Suprapubic skin (tissue), 4 donors: ENCODE results near the gene VPS39. TPM values are rescaled to one million over a fixed set of nuclear protein-coding genes. Genes with fewer than 3 reads are reported as not detected.

Experiments
- DNase-seq, 2 donors: peaks; one replicate each; pipeline ENCODE4 v3.0.0-alpha.2; 2019; ENCODE audit warnings: low spot score in 2 of 2
- H3K27ac ChIP-seq: fragments of 200-600 bp; sonication (generic); one replicate; pipeline ENCODE4 v1.5.1; 2019
- H3K27me3 ChIP-seq: fragments of 200-600 bp; sonication (generic); one replicate; pipeline ENCODE4 v1.5.1; 2019
- H3K36me3 ChIP-seq: fragments of 200-600 bp; sonication (generic); one replicate; pipeline ENCODE4 v1.5.1; 2019
- H3K4me1 ChIP-seq: fragments of 200-600 bp; sonication (generic); one replicate; pipeline ENCODE4 v1.5.1; 2019
- H3K4me3 ChIP-seq: fragments of 200-600 bp; sonication (generic); one replicate; pipeline ENCODE4 v1.5.1; 2019; ENCODE audit warnings: mild to moderate bottlenecking
- H3K9me3 ChIP-seq: fragments of 200-600 bp; sonication (generic); one replicate; pipeline ENCODE4 v1.5.1; 2019
- CTCF ChIP-seq, 2 donors: fragments of 200-600 bp in 1 of 2; fragments of 450-650 bp in 1 of 2; sonication (generic) in 1 of 2; IDR thresholded peaks; one replicate each; pipeline ENCODE4 v1.5.1; 2016 to 2019; ENCODE audit warnings: antibody characterized with exemption in 2 of 2, mild to moderate bottlenecking in 1 of 2, moderate library complexity in 1 of 2
- EP300 ChIP-seq: sonication (generic); formaldehyde crosslinking; IDR thresholded peaks from one replicate; pipeline ENCODE4 v1.6.1; 2017; ENCODE audit warnings: antibody characterized with exemption
- POLR2A ChIP-seq, 2 donors: fragments of 450-650 bp; IDR thresholded peaks; one replicate each; pipeline ENCODE4 v1.6.1; 2017; ENCODE audit warnings: antibody characterized with exemption in 2 of 2, mild to moderate bottlenecking in 2 of 2, moderate library complexity in 2 of 2
- POLR2AphosphoS5 ChIP-seq, 3 donors: sonication (generic); formaldehyde crosslinking; IDR thresholded peaks; one replicate each; pipeline ENCODE4 v1.6.1; 2017; ENCODE audit warnings: antibody characterized with exemption in 3 of 3
- WGBS: methylation state at CpG from one replicate; pipeline ENCODE4 v1.1.5; 2018; 5-methylcytosine and 5-hydroxymethylcytosine counted together
- total RNA-seq, 4 donors: library from RNA; depleted of rRNA; stranded (reverse); fragments of >200 nt; gene quantifications; one replicate each; pipeline ENCODE4 v1.1.0, GENCODE V29; 2016

The VPS39 gene
- total RNA-seq, 4 donors from 2014 or later = 44.9 to 158 (median 74.4) TPM

GRCh38 chr15:42130246-42130986 is 77.7 kb downstream of the VPS39 start:
- WGBS = 67% methylated on average over 5 of the region's 8 CpGs
- H3K4me3 ChIP-seq = no peak overlapping the region
- H3K4me1 ChIP-seq = no peaks in the 10 kb centered on the region
- peak in 1 of 2 donors; percentile 52 for DNase-seq
- no peaks in the 10 kb centered on the region for H3K36me3 ChIP-seq
- no peaks in the 10 kb centered on the region for H3K9me3 ChIP-seq
- TF ChIP-seq EP300 (no peak), CTCF (IDR thresholded peaks at IDR 0.05) (no peak)
- no peak overlapping the region for H3K27ac ChIP-seq
- H3K27me3 ChIP-seq = peaks cover 8% of the 10 kb centered on the region

DNA sequence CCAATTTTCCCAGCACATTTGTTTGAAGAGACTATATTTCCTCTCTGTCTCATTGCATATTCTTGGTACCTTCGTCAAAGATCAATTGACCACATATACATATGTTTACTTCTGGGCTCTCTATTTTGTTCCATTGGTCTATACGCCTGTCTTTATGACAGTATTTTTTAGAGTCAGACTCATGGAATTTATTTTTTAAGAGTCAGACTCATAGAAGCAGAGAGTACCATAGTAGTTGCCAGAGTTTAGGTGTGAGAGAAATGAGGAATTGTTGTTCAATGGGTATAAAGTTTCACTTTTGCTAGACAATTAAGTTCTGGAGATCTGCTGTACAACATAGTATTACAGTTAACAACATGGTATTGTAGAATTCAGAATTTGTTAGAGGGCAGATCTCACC is 78.7 kb downstream of the VPS39 start:
- no peak for DNase-seq
- Histone ChIP-seq H3K4me1 (no peaks in the 10 kb centered on the region), H3K4me3 (no peak overlapping the region), H3K27ac (no peak overlapping the region), H3K27me3 (peaks cover 8% of the 10 kb centered on the region), H3K9me3 (no peaks in the 10 kb centered on the region), H3K36me3 (no peaks in the 10 kb centered on the region)
- WGBS = 79% methylated on average over 2 of the region's 2 CpGs
- TF ChIP-seq POLR2A (IDR thresholded peaks at IDR 0.05) (no peak), POLR2AphosphoS5 (IDR thresholded peaks at IDR 0.05) (no peak), EP300 (no peak), CTCF (IDR thresholded peaks at IDR 0.05) (no peak)

DNA sequence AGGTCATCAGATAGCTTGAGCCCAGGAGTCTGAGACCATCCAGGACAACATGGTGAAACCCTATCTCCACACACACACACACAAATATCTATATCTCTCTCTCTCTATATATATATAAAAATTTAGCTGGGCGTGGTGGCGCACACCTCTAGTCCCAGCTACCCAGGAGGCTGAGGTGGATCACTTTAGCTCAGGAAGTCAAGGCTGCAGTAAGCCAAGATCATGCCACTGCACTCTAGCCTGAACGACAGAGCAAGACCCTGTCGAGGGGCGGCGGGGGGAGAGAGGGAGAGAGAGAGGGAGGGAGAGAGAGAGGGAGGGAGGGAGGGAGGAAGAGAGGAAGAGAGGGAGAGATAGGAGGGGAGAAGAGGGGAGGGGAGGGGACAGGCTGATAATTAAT is 79.6 kb downstream of the VPS39 start:
- Histone ChIP-seq H3K36me3 (no peaks in the 10 kb centered on the region), H3K4me3 (no peak overlapping the region), H3K4me1 (no peaks in the 10 kb centered on the region), H3K27me3 (peaks cover 8% of the 10 kb centered on the region), H3K27ac (no peak overlapping the region), H3K9me3 (no peaks in the 10 kb centered on the region)
- no peak for DNase-seq
- no peak for TF ChIP-seq EP300
- TF ChIP-seq CTCF (IDR thresholded peaks at IDR 0.05) = no peak
- no peak for TF ChIP-seq POLR2AphosphoS5 (IDR thresholded peaks at IDR 0.05)
- TF ChIP-seq POLR2A (IDR thresholded peaks at IDR 0.05) = no peak
- WGBS = 85% methylated on average over 6 of the region's 6 CpGs

DNA sequence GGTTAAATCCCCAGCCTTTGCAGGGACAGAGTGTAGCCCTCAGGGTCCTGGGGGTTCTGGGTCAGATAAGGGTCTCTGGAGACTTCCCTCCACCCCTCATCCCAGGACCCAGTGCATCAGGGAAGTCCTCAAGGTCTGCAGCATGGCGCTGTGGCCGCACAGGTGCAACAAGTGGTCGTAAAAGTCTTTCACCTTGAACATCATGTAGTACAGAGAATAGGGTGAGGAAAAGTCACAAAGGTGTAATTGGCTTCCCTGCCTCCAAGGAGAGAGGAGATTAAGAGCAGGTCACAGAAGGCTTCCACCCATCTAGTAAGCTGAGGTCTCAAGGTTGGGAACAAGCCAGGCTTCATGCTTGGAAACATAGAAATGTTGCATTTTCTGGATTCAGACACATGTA is 84.6 kb downstream of the VPS39 start:
- Histone ChIP-seq H3K27me3 (peaks cover 6% of the 10 kb centered on the region), H3K36me3 (no peaks in the 10 kb centered on the region), H3K9me3 (no peaks in the 10 kb centered on the region), H3K27ac (no peak overlapping the region), H3K4me1 (peaks cover 10% of the 10 kb centered on the region), H3K4me3 (no peak overlapping the region)
- no peak for DNase-seq
- TF ChIP-seq POLR2A (IDR thresholded peaks at IDR 0.05) = no peak
- no peak for TF ChIP-seq POLR2AphosphoS5 (IDR thresholded peaks at IDR 0.05)
- 96% methylated on average over 3 of the region's 3 CpGs for WGBS

DNA sequence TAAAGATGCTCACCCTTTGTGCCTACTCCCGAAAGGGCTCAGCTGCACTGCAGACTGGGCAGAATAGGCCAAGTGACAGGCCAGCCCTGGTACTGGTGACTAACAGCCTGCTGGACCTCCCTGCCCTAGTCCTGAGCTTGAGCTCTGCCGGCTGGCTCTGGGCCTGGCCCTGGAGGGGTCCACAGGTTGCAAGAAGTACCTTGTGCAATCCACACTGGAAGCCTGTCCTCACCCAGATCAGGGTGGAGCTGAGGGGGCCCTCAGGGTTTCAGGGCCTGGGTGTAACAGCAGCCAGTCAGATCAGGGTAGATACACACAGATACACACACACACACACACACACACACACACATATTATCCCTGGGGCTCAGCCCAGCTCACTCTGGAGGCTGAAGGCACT is 86.4 kb downstream of the VPS39 start:
- Histone ChIP-seq H3K36me3 (no peaks in the 10 kb centered on the region), H3K4me3 (no peak overlapping the region), H3K9me3 (no peaks in the 10 kb centered on the region), H3K4me1 (peaks cover 12% of the 10 kb centered on the region), H3K27me3 (no peaks in the 10 kb centered on the region), H3K27ac (no peak overlapping the region)
- DNase-seq = no peak
- TF ChIP-seq POLR2A (IDR thresholded peaks at IDR 0.05) (no peak), CTCF (IDR thresholded peaks at IDR 0.05) (no peak), POLR2AphosphoS5 (IDR thresholded peaks at IDR 0.05) (no peak), EP300 (no peak)
- WGBS = 41% methylated on average over 2 of the region's 2 CpGs

DNA sequence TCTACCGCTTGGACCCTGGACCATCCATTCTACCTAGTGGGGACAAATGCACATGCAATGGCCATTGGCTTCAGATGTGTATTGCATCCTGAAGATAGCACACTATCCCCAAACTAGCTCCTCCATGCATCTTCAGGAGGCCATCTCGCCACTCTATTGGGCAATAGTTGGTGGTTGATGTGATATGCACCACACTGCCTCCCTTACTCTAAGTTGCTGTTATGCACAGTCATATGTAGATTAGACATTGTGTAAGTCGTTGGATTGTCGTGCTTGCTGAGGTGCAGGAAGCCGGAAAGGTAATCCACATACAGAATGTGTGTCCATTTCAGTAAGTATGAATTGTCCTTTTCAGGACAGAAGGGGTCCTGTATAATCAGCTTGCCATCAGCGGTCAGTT is 87.1 kb downstream of the VPS39 start:
- Histone ChIP-seq H3K4me3 (no peak overlapping the region), H3K27me3 (no peaks in the 10 kb centered on the region), H3K27ac (no peak overlapping the region), H3K4me1 (peaks cover 12% of the 10 kb centered on the region), H3K9me3 (no peaks in the 10 kb centered on the region), H3K36me3 (no peaks in the 10 kb centered on the region)
- DNase-seq = no peak
- no peak for TF ChIP-seq POLR2AphosphoS5 (IDR thresholded peaks at IDR 0.05)
- no peak for TF ChIP-seq POLR2A (IDR thresholded peaks at IDR 0.05)
- no peak for TF ChIP-seq CTCF (IDR thresholded peaks at IDR 0.05)
- no peak for TF ChIP-seq EP300
- 68% methylated on average over 5 of the region's 6 CpGs for WGBS
